Measurements from ENCODE around the gene TLE1.
"Not testable (repeated sequence)": the region's sequence is repeated elsewhere in the genome, so short reads cannot be mapped to it uniquely, and the experiment has no call there.

Gene TLE1

DNA sequence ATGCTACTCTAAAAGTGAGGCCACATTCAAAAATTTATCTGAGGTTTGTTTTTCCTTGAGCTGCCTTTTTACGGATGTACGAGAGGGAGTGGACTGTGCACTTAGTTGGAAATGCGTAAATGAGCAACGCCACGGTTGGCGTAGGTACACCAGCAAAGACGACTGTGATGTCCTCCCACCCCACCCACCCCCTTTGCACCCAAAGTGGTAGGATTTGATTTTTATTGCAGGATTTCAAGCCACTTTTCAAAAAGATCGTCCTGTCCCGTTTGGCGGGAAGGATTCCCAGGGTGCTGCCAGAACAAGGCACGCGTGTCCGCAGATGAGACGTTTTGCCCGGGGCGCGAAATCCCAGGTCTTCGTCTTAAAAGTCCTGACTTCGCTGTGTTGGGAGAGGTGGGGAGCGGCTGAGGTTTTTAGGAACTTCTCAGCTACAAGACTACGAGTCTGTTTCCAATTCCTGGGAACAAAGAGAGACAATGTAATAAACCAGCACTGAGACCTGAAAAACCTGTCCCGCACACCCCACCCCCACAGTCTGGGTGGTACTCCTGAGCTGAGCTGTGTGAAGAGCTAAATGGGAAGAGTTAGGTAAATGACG, 1.0 kb upstream of the TLE1 start:
- peaks cover 19% of the 10 kb centered on the region for H3K27me3 Mint-ChIP-seq
- peak overlapping the region; percentile 87 for H3K4me3 Mint-ChIP-seq
- H3K36me3 Mint-ChIP-seq: no peaks in the 10 kb centered on the region
- no peaks in the 10 kb centered on the region for H3K9me3 Mint-ChIP-seq
- H3K27ac Mint-ChIP-seq: peak overlapping the region; percentile 1
- peaks cover 7% of the 10 kb centered on the region for H3K4me1 Mint-ChIP-seq

DNA sequence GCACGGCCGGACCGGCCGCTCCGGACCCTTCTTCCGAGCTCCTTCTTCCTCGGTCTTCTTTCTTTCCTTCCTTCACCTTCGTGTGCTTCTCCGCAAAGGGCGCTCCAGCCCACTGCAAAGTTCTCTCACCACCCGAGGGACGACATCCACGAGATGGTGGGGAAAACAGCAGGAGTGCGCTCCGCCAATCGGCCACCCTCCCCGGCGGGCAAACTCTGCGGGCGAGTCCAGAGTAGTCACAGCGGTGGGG, 329 bp downstream of the TLE1 start:
- H3K9me3 Mint-ChIP-seq, H3K36me3 Mint-ChIP-seq, H3K27ac Mint-ChIP-seq, H3K4me1 Mint-ChIP-seq: not testable (repeated sequence)
- H3K27me3 Mint-ChIP-seq: peaks cover 18% of the 10 kb centered on the region
- peak overlapping the region; percentile 87 for H3K4me3 Mint-ChIP-seq

DNA sequence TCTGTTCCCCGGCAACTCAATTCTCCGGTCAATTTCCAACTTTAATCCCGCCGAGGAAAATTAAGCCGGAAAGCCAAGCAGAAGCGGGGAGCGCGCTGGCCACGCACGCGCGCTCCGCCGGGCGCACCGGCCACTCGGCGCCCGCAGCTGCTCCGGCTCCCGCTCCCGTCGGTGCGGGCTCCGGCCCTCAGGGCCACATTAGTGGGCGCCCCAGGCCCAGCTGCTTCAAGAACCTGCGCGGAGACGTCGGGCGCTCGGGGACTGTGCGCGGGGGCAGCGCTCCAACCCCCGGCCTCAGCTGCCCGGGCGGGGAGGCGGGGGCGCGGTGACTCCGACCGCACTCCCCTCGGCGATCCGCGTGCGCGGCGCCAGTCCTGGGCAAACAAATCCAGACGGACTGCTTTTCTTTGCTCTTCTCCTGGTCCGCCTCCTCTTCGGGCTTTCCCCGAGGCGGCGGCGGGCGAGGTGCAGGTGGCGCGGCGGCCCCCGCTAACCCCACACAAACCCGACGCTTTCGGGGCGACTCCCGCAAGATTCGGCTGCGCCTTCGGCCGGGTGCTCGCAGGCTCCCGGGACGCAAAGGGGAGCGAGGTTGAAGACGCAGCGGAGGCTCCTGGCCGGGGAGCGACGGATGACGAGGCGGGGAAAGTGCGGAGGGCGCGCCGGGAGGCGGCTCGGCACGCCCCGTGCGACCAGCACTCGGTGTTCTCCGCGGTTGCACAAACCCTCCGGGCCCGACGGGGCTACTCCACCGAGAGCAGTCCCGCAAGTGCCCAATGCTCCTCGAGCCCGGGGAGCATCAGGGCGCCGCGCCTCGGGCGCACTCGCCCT, 870 bp downstream of the TLE1 start:
- not testable (repeated sequence) for H3K9me3 Mint-ChIP-seq, H3K27ac Mint-ChIP-seq, H3K36me3 Mint-ChIP-seq, H3K4me1 Mint-ChIP-seq
- Mint-ChIP-seq H3K27me3 (peaks cover 18% of the 10 kb centered on the region), H3K4me3 (peak overlapping the region; percentile 87)

DNA sequence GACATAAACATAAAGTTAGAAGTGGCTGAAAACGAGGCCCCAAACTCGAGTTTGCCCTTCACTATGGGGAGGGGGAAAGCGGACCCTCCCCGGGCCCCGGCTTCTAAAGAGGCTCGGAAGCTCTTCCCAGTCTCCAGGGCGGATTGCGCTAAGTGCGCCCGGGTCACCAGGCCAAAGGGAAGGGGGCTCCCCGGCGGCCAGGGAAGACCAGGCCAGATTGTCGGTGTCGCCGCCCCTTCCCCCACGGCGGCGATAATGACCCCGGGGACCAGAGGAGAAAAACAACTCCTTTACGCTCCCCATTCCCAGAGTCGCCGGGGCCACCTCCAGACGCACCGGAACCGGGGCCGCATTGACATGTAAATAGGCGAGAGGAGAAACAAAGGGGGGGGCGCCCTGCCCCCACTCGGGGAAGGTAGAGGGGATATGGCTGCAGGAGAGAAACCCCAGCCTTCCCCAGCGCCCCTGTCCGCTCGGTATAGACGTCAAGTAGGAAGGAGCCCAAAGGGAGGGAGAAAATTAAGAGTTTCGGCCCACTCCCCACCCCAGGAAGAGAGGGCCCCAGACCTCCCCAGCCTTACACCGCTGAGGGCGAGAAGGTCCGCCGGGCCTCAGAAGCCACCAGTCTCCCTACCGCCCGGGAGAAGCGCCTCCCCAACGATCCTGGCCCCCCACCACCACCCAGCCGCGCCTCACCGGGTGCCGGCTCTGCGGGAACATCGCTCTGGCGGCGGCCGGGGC, 1.7 kb downstream of the TLE1 start:
- H3K4me1 Mint-ChIP-seq: peaks cover 9% of the 10 kb centered on the region
- H3K27ac Mint-ChIP-seq: no peak overlapping the region
- no peak overlapping the region for H3K4me3 Mint-ChIP-seq
- no peaks in the 10 kb centered on the region for H3K36me3 Mint-ChIP-seq
- no peaks in the 10 kb centered on the region for H3K9me3 Mint-ChIP-seq
- H3K27me3 Mint-ChIP-seq: peaks cover 20% of the 10 kb centered on the region

DNA sequence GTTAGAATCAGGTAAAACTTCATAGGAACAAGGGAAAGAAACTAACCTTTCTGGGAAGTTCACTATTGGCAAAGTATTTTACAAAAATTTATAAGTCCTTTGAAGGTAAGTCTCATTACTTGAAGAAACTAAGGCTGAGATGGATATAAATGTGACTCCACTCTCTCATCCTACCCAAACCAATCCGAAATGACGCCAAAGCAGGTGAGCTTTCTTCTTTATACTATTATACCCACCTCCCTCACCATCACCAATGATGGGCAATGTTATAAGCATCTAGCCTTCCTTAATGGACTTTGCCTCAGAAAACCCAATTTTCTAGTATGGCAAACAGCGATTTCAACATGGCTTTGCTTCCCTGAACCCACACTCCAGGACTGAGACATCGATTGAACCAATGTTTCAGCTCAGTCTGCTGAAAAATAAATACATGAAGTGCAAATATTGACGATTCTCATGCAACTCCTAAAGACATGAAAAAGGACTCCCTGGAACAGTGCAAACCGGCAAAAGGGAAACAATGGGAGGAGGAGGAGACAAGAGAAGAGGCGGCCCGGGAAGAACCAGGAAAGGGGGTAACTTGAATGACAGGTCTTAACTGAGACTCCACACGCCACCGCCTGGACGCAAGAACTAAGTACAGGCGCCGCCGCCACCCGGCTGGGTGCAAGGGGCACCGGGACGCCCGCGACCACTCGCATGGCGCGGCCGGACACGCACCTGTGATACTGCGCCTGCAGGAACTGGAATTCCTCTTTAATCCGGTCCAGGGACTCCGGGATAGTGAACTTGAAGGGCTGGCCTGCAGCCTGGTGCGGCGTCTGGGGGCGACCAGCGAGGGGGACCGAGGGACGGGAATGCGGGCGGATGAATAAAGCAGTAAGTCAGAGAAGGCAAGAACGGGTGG, 2.5 kb downstream of the TLE1 start:
- Mint-ChIP-seq H3K36me3 (no peaks in the 10 kb centered on the region), H3K4me3 (no peak overlapping the region), H3K9me3 (no peaks in the 10 kb centered on the region), H3K27me3 (peaks cover 20% of the 10 kb centered on the region), H3K4me1 (peaks cover 14% of the 10 kb centered on the region), H3K27ac (no peak overlapping the region)

DNA sequence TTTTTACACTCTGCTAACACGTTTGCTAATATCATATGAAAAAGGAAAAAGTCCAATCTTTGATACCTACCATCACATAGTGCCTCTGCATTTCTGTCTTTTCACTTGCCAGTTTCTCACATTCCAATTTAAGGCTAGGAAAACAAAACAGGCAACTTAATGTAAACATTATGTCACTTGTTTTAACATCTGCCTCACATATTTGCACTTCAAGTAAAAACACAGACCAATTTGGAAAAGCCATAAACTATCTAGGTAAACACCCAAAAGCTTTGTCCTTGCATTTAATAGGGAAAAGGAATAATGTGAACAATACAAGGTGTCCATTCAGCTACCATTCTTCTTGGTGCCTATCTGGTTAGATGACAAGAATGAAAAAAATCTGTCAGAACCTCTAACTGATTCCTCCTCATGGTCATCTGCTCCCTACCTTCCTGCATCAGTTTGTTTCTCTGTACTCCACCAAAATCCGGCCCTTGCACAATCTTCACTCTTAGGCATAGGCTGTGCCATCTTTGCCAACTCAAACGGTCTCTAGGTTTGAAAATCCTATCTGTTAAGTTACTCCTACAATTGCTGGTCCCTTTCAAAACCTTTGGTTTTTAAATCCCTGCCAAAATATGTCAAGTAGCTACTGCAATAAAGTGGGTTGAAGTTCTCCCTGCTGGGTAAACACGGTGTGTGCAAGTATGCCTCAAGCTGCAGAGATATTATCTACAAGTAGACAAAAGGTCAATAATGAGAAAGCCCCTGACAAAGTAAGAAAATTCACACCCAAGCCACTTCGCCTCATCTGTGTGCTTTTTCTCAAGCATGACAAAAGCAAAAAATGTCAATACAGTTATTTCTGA, 3.4 kb downstream of the TLE1 start:
- H3K27me3 Mint-ChIP-seq: peaks cover 24% of the 10 kb centered on the region
- H3K9me3 Mint-ChIP-seq: no peaks in the 10 kb centered on the region
- H3K4me3 Mint-ChIP-seq: no peak overlapping the region
- H3K36me3 Mint-ChIP-seq: no peaks in the 10 kb centered on the region
- H3K4me1 Mint-ChIP-seq: peaks cover 14% of the 10 kb centered on the region
- no peak overlapping the region for H3K27ac Mint-ChIP-seq

DNA sequence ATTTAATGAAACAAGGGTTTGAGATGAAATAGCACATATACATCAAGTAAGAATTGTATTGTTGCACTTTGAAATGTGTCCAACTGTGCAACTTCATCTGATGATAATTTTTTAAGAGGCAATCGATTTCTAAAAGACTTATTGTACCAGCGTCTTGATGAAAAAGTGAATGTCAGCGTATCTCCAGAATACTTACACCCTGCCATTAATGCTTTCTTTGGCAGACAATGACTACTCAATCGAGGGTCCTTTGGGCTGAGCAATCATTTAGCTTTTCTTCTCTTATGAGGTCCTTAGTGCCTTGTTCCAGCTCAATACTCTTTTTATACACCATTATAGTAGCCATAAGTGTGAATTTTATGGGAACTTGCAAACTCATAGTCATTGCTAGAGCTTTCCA, 4.7 kb downstream of the TLE1 start:
- Mint-ChIP-seq H3K27me3 (peaks cover 23% of the 10 kb centered on the region), H3K4me3 (no peak overlapping the region), H3K36me3 (no peaks in the 10 kb centered on the region), H3K4me1 (peaks cover 14% of the 10 kb centered on the region), H3K9me3 (no peaks in the 10 kb centered on the region), H3K27ac (no peak overlapping the region)

DNA sequence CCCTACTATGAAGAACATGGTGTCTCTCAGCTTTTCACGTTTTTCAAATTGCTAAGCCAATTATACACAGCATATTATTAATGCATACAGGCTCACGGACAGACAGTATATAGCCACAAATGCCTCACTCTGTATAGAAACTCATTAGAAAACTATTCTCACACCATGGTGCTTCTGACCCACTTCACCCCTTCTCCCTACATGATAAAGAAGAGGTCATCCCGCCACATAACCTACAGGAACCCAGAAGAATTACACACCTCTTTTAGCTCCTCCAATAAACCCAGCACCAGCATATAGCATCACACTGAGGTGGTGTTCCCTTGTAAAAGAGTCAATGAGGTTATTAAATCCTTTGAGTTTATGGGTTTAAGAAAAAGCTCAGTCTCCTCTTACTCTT, 5.6 kb downstream of the TLE1 start:
- Mint-ChIP-seq H3K4me3 (no peak overlapping the region), H3K27me3 (peaks cover 26% of the 10 kb centered on the region), H3K4me1 (peaks cover 11% of the 10 kb centered on the region), H3K27ac (no peak overlapping the region), H3K9me3 (no peaks in the 10 kb centered on the region), H3K36me3 (no peaks in the 10 kb centered on the region)

DNA sequence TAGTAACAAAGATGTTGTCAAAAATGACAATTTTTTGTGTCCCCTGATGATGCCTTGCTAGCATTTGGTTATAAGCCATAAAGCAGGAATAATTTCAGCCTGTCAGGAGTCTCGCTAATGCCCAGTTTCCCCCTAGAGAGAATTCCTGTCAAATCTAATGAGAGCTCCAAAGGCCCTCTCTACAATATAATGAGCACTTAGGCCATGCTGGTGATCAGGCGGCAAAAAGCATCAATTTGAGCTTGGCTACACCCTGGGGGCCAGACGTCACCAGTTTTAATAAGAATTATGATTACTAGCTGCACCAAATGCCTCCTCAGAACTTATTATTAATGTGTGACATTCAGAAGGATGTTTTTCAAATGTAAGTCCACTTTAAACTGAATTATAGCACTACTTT, 6.1 kb downstream of the TLE1 start:
- H3K27me3 Mint-ChIP-seq: peaks cover 26% of the 10 kb centered on the region
- no peaks in the 10 kb centered on the region for H3K9me3 Mint-ChIP-seq
- H3K36me3 Mint-ChIP-seq: no peaks in the 10 kb centered on the region
- peaks cover 11% of the 10 kb centered on the region for H3K4me1 Mint-ChIP-seq
- no peak overlapping the region for H3K4me3 Mint-ChIP-seq
- no peak overlapping the region for H3K27ac Mint-ChIP-seq

DNA sequence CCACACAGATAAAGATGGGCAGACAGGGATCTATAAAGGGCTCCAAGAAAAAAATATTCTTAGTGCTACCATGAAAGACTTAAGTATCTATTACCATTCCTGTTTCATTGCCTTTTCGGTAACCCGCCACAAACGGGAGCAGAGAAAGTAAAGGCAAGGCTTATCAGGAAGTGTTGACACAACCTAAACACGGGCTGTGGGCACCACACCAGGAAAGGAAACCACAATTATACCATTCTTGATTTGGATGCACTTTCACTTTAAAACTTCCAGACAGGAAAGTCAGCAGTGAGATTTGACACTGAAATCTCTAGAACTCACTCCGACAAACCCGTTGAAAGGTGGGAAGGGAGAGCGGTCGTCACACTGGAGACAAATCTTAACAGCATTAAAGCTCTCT, 6.5 kb downstream of the TLE1 start:
- Mint-ChIP-seq H3K4me3 (no peak overlapping the region), H3K36me3 (no peaks in the 10 kb centered on the region), H3K27me3 (peaks cover 24% of the 10 kb centered on the region), H3K9me3 (no peaks in the 10 kb centered on the region), H3K4me1 (peaks cover 11% of the 10 kb centered on the region), H3K27ac (no peak overlapping the region)

DNA sequence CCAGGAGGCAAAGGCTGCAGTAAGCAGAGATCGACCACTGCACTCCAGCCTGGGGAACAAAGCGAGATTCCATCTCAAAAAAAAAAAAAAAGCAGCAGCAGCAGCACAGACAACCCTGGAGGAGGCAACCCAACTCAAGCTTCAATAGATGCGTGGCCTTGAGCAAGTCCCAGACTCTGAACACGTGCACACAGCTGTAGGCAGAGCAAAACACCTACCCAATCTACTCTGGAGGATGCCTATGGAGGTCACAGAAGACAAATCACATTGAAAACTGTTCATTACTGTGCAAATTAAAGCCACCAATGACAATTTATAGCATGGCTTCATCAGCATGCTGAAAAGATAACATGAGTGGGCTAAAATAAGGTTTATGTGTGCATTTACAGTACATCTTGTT, 7.2 kb downstream of the TLE1 start:
- no peak overlapping the region for H3K4me3 Mint-ChIP-seq
- no peak overlapping the region for H3K27ac Mint-ChIP-seq
- H3K27me3 Mint-ChIP-seq: peaks cover 19% of the 10 kb centered on the region
- H3K9me3 Mint-ChIP-seq: no peaks in the 10 kb centered on the region
- H3K36me3 Mint-ChIP-seq: no peaks in the 10 kb centered on the region
- H3K4me1 Mint-ChIP-seq: peaks cover 7% of the 10 kb centered on the region

DNA sequence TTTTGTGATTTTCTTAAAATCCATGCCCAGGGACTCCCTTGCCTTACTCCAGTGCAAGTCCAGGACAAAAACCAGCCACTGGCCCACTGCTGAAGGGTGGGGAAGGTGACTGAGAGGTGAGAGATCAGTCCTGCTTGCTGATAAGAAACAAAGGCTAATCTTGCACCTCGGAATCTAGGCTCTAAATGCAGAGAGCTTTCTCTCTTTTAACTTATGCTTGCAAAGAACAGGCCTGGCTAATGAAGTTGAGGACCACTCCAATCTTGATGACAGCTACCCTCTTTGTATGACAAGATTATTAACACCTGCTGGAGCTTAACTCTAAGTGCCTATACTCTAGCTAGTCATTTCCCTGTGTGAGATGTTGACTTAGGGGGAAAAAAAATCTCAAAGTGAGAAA, 8.8 kb downstream of the TLE1 start:
- Mint-ChIP-seq H3K4me3 (no peak overlapping the region), H3K4me1 (peaks cover 7% of the 10 kb centered on the region), H3K36me3 (no peaks in the 10 kb centered on the region), H3K9me3 (no peaks in the 10 kb centered on the region), H3K27me3 (peaks cover 17% of the 10 kb centered on the region), H3K27ac (no peak overlapping the region)

DNA sequence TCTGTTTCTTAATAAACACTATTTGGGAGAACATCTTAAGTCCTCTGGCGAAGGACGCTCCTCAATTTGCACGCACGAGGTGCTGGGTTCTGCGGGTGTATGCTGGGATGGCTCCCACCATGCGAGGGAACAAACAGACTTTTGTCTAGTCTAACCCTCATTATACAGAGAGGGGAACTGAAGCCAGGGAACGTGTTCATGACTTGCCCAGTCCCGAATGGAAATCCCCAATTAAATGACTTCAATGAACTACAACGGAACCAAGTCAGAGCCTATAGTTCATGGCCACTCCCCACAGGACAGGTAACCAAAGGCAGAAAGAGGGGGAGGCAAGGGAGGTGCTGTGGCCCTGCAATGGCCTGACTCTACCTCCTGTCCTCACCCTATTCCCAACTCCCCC, 9.3 kb downstream of the TLE1 start:
- no peak overlapping the region for H3K4me3 Mint-ChIP-seq
- peaks cover 17% of the 10 kb centered on the region for H3K27me3 Mint-ChIP-seq
- H3K36me3 Mint-ChIP-seq: no peaks in the 10 kb centered on the region
- peaks cover 7% of the 10 kb centered on the region for H3K4me1 Mint-ChIP-seq
- H3K27ac Mint-ChIP-seq: no peak overlapping the region
- H3K9me3 Mint-ChIP-seq: no peaks in the 10 kb centered on the region

DNA sequence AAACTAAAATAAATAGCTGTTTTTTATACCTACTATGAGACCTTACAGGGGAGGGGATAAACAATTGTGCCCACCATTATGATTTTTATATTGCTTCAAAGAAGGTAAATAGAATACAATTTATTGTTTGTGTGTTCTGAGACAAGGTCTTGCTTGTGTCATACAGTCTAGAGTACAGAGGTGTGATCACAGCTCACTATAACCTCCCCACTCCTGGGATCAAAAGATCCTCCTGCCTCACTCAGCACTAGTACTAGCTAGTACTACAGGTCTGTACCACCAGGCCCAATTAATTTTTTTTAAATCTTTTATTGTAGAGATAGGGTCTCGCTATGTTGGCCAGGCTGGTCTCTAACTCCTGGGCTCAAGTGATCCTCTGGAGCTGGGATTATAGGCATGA, 11.3 kb downstream of the TLE1 start:
- Mint-ChIP-seq H3K9me3 (no peaks in the 10 kb centered on the region), H3K4me1 (peaks cover 7% of the 10 kb centered on the region), H3K27ac (no peak overlapping the region), H3K27me3 (peaks cover 17% of the 10 kb centered on the region), H3K36me3 (no peaks in the 10 kb centered on the region), H3K4me3 (no peak overlapping the region)

DNA sequence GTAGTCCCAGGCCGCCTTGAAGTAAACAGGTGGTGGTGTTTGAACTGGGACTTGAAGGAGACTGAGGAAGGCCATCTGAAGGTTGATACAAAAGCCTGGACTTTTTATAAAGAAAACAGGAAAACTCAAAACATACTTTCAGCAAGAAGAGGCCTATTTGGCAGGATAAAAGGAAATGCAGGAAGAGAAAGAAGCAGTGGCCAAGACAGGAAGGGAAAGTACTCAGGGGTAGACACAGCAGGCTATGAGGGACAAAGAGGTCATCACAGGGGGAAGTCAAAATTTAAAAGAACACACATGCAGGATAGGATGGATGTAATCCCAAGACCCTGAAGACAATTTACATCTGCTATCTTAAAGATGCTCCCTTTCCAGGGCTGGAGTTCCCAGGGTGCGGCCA, 13.0 kb downstream of the TLE1 start:
- H3K4me3 Mint-ChIP-seq: no peak overlapping the region
- no peak overlapping the region for H3K27ac Mint-ChIP-seq
- H3K4me1 Mint-ChIP-seq: no peaks in the 10 kb centered on the region
- no peaks in the 10 kb centered on the region for H3K9me3 Mint-ChIP-seq
- peaks cover 8% of the 10 kb centered on the region for H3K27me3 Mint-ChIP-seq
- no peaks in the 10 kb centered on the region for H3K36me3 Mint-ChIP-seq
